HEK293 (cell line): ENCODE data around the gene PRELID2.

ENCODE experiments used
- CTCF ChIA-PET: fragments of 350-600 bp; formaldehyde crosslinking; extraction: SDS; loops from one replicate; lab custom pipeline; 2021; ENCODE audit warnings: antibody characterized with exemption; lab: Yijun Ruan, JAX
- POLR2A ChIA-PET: fragments of 300-600 bp; formaldehyde crosslinking; extraction: SDS; loops from one replicate; lab custom pipeline; 2020; ENCODE audit warnings: antibody characterized with exemption, inconsistent platforms; lab: Yijun Ruan, JAX
- H3K27ac ChIP-seq: fragments of 200-500 bp; sonication (Bioruptor generic); 2 replicates; pipeline ENCODE4 v1.5.1; 2014; ENCODE audit warnings: low read depth, low read length, control low read depth, inconsistent platforms; ENCODE audit errors: extremely low read depth
- H3K36me3 ChIP-seq, 2 experiments: fragments of 200-500 bp in 1 of 2; sonication (Bioruptor generic) in 1 of 2; 1 replicate in 1 of 2; 2 replicates in 1 of 2; pipeline ENCODE4 v1.5.1; 2014 to 2017; ENCODE audit warnings: inconsistent platforms in 2 of 2, low read length in 2 of 2; ENCODE audit not compliant: control insufficient read depth in 2 of 2, insufficient read depth in 1 of 2
- H3K4me1 ChIP-seq: fragments of 200-500 bp; sonication (Bioruptor generic); 2 replicates; pipeline ENCODE4 v1.5.1; 2014; ENCODE audit warnings: mild to moderate bottlenecking, low read length, inconsistent platforms; ENCODE audit not compliant: control insufficient read depth, insufficient read depth
- H3K4me3 ChIP-seq: 2 replicates; pipeline ENCODE4 v1.5.1; 2011; ENCODE audit warnings: low read depth, mild to moderate bottlenecking, control low read depth, low read length, moderate library complexity
- H3K9me3 ChIP-seq: fragments of 200-500 bp; sonication (Bioruptor generic); 2 replicates; pipeline ENCODE4 v1.5.1; 2014; ENCODE audit warnings: low read depth, low read length, inconsistent platforms; ENCODE audit not compliant: control insufficient read depth, insufficient read depth
- BCL11A ChIP-seq: fragments of 450-650 bp; formaldehyde crosslinking; IDR thresholded peaks from 2 replicates; pipeline ENCODE4 v1.5.1; 2016; ENCODE audit warnings: low read depth, missing biosample characterization, missing genetic modification characterization
- HOXA7 ChIP-seq: sonication (generic); formaldehyde crosslinking; IDR thresholded peaks from 2 replicates; pipeline ENCODE4 v1.8.1; 2022; ENCODE audit warnings: missing genetic modification reagents, borderline replicate concordance
- PRDM10 ChIP-seq: fragments of 450-650 bp; formaldehyde crosslinking; IDR thresholded peaks from 2 replicates; pipeline ENCODE4 v1.5.1; 2016; ENCODE audit warnings: missing biosample characterization, missing genetic modification characterization
- PRDM4 ChIP-seq: fragments of 450-650 bp; formaldehyde crosslinking; IDR thresholded peaks from 2 replicates; pipeline ENCODE4 v1.5.1; 2017; ENCODE audit warnings: missing biosample characterization, missing genetic modification characterization
- ZBTB6 ChIP-seq: fragments of 450-650 bp; formaldehyde crosslinking; IDR thresholded peaks from 2 replicates; pipeline ENCODE4 v1.5.1; 2017; ENCODE audit warnings: missing biosample characterization, missing genetic modification characterization
- ZNF146 ChIP-seq: fragments of 450-650 bp; formaldehyde crosslinking; IDR thresholded peaks from 2 replicates; pipeline ENCODE4 v1.5.1; 2016; ENCODE audit warnings: missing biosample characterization, missing genetic modification characterization
- ZNF157 ChIP-seq: fragments of 450-650 bp; formaldehyde crosslinking; IDR thresholded peaks from 2 replicates; pipeline ENCODE4 v1.5.1; 2016; ENCODE audit warnings: missing biosample characterization, missing genetic modification characterization
- ZNF2 ChIP-seq: fragments of 450-650 bp; formaldehyde crosslinking; IDR thresholded peaks from 2 replicates; pipeline ENCODE4 v1.5.1; 2016; ENCODE audit warnings: missing biosample characterization, missing genetic modification characterization
- ZNF223 ChIP-seq: fragments of 450-650 bp; formaldehyde crosslinking; IDR thresholded peaks from 2 replicates; pipeline ENCODE4 v1.5.1; 2016; ENCODE audit warnings: missing biosample characterization, missing genetic modification characterization
- ZNF239 ChIP-seq: fragments of 450-650 bp; formaldehyde crosslinking; IDR thresholded peaks from 2 replicates; pipeline ENCODE4 v1.5.1; 2016; ENCODE audit warnings: missing biosample characterization, missing genetic modification characterization
- ZNF266 ChIP-seq: fragments of 450-650 bp; formaldehyde crosslinking; IDR thresholded peaks from 2 replicates; pipeline ENCODE4 v1.5.1; 2016; ENCODE audit warnings: missing biosample characterization, missing genetic modification characterization, low read depth
- ZNF280C ChIP-seq: fragments of 450-650 bp; formaldehyde crosslinking; IDR thresholded peaks from 2 replicates; pipeline ENCODE4 v1.5.1; 2016; ENCODE audit warnings: missing biosample characterization, missing genetic modification characterization
- ZNF514 ChIP-seq: fragments of 450-650 bp; formaldehyde crosslinking; IDR thresholded peaks from 2 replicates; pipeline ENCODE4 v1.5.1; 2016; ENCODE audit warnings: missing biosample characterization, missing genetic modification characterization
- ZNF529 ChIP-seq: fragments of 450-650 bp; formaldehyde crosslinking; IDR thresholded peaks from 2 replicates; pipeline ENCODE4 v1.5.1; 2017; ENCODE audit warnings: missing genetic modification characterization, missing biosample characterization; ENCODE audit not compliant: insufficient replicate concordance
- ZNF530 ChIP-seq: fragments of 450-650 bp; formaldehyde crosslinking; IDR thresholded peaks from 2 replicates; pipeline ENCODE4 v1.5.1; 2016; ENCODE audit warnings: low read depth, missing biosample characterization, missing genetic modification characterization
- ZNF658 ChIP-seq: fragments of 450-650 bp; formaldehyde crosslinking; IDR thresholded peaks from 2 replicates; pipeline ENCODE4; 2016; ENCODE audit warnings: missing biosample characterization, missing genetic modification characterization
- ZNF76 ChIP-seq: fragments of 450-650 bp; formaldehyde crosslinking; IDR thresholded peaks from 2 replicates; pipeline ENCODE4; 2016; ENCODE audit warnings: low read depth, missing biosample characterization, missing genetic modification characterization, borderline replicate concordance
- ZNF785 ChIP-seq: fragments of 450-650 bp; formaldehyde crosslinking; IDR thresholded peaks from 2 replicates; pipeline ENCODE4 v1.5.1; 2016; ENCODE audit warnings: missing biosample characterization, missing genetic modification characterization

PRELID2 gene

GRCh38 chr5:145874765-145875164 lies 39.6 kb upstream of the PRELID2 start:
- H3K27ac ChIP-seq: no peak overlapping the region
- no peaks in the 10 kb centered on the region for H3K36me3 ChIP-seq
- H3K4me3 ChIP-seq: no peak overlapping the region
- POLR2A ChIA-PET: no interaction called here
- no peak for TF ChIP-seq HOXA7 (CRISPR knock-in tag)
- no peak for TF ChIP-seq PRDM10 (tag by site-specific recombination)
- TF ChIP-seq ZNF658 (tag by site-specific recombination): no peak
- TF ChIP-seq ZNF239 (tag by site-specific recombination): no peak
- TF ChIP-seq ZNF223: no peak
- no peak for TF ChIP-seq PRDM4 (tag by site-specific recombination)
- TF ChIP-seq ZNF785 (tag by site-specific recombination): no peak
- TF ChIP-seq ZNF529: no peak
- no peak for TF ChIP-seq BCL11A
- TF ChIP-seq ZNF530 (tag by site-specific recombination): no peak
- no peak for TF ChIP-seq ZNF266
- no peak for TF ChIP-seq ZBTB6 (tag by site-specific recombination)
- no peak for TF ChIP-seq ZNF2 (tag by site-specific recombination)
- no peak for TF ChIP-seq ZNF514 (tag by site-specific recombination)
- TF ChIP-seq ZNF76 (tag by site-specific recombination): no peak
- TF ChIP-seq ZNF157 (tag by site-specific recombination): no peak
- TF ChIP-seq ZNF280C (tag by site-specific recombination): no peak
- no peak for TF ChIP-seq ZNF146 (tag by site-specific recombination)
- no peaks in the 10 kb centered on the region; the same call in 1 of the 2 replicates for H3K4me1 ChIP-seq
- H3K9me3 ChIP-seq: no peaks in the 10 kb centered on the region
- CTCF ChIA-PET: no interaction called here
